ENCODE results near the gene RXFP4. TPM values are rescaled to one million over a fixed set of nuclear protein-coding genes. Genes with fewer than 3 reads are reported as not detected.

Gene RXFP4
- polyA plus RNA-seq, 1 of the 3 experiments (the other 2 are of a cell fraction): not detected

DNA sequence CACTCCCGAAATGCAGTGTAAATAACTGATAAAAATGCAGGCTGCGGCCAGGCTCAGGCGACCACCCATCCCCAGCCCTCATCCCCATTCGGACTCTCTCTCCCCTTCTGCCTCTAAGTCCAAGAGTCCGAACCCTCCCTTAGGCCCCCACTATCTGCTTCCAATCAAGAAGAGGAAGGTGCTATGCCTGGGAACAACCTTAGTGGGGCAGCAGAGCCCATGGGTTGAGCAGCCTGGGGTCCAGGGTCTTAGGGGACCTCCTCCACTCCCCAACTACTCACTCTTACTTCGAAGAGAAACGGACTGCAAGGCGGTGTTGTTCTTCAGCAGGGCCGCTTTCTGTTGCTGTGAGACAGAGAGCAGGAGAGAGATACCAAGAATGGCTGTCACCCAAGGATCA, 24.7 kb downstream of the RXFP4 start:
- no peak overlapping the region for H3K4me3 ChIP-seq (ENCODE audit: low read depth in 2 of 2, low read length in 1 of 2)
- H3K27me3 ChIP-seq (ENCODE audit: insufficient read depth): no peaks in the 10 kb centered on the region
- H3K9me3 ChIP-seq: no peaks in the 10 kb centered on the region
- peaks cover 10 to 51% of the 10 kb centered on the region in 2 experiments; a peak in 3 of 4 replicates for H3K4me1 ChIP-seq (ENCODE audit: control insufficient read depth in 1 of 2, insufficient read depth in 2 of 2, low read depth in 1 of 2, low read length in 1 of 2)
- H2AFZ ChIP-seq (ENCODE audit: low read depth): no peak overlapping the region
- peaks cover 41 to 54% of the 10 kb centered on the region in 2 experiments for H3K36me3 ChIP-seq (replicated peaks in 1 of 2; ENCODE audit: control insufficient read depth in 1 of 2, insufficient read depth in 2 of 2, low read length in 1 of 2)
- H3F3A ChIP-seq (replicated peaks; ENCODE audit: insufficient read depth): peaks cover 25% of the 10 kb centered on the region
- peaks cover 63% of the 10 kb centered on the region for H3K79me2 ChIP-seq (ENCODE audit: insufficient read depth)
- TF ChIP-seq POLR2AphosphoS5 (IDR thresholded peaks at IDR 0.05; ENCODE audit: low read depth, low read length) (no peak), RAD21 (IDR thresholded peaks at IDR 0.05; ENCODE audit: low read length) (peak; percentile 41), CHD2 (IDR thresholded peaks at IDR 0.05; ENCODE audit: low read length, partially characterized antibody) (no peak), EZH2phosphoT487 (IDR thresholded peaks at IDR 0.05; ENCODE audit: borderline replicate concordance, low read depth) (no peak), YY1 (IDR thresholded peaks at IDR 0.05; ENCODE audit: low read depth) (no peak)
- TF ChIP-seq, protein P1, sequence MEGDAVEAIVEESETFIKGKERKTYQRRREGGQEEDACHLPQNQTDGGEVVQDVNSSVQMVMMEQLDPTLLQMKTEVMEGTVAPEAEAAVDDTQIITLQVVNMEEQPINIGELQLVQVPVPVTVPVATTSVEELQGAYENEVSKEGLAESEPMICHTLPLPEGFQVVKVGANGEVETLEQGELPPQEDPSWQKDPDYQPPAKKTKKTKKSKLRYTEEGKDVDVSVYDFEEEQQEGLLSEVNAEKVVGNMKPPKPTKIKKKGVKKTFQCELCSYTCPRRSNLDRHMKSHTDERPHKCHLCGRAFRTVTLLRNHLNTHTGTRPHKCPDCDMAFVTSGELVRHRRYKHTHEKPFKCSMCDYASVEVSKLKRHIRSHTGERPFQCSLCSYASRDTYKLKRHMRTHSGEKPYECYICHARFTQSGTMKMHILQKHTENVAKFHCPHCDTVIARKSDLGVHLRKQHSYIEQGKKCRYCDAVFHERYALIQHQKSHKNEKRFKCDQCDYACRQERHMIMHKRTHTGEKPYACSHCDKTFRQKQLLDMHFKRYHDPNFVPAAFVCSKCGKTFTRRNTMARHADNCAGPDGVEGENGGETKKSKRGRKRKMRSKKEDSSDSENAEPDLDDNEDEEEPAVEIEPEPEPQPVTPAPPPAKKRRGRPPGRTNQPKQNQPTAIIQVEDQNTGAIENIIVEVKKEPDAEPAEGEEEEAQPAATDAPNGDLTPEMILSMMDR (IDR thresholded peaks at IDR 0.05): 0 out of 2 replicates have a peak, but pooled peaks have one; percentile 30
- H3K27ac ChIP-seq (ENCODE audit: low read depth in 2 of 2, low read length in 1 of 2): no peak overlapping the region
- ChIA-PET POLR2A (no interaction called here), CTCF (interaction anchor here (1.2 to 3.8 kb wide), 4 partner anchors 10 to 62 kb away, joined by 3 to 15 read pairs (median 8); no protein-coding TSS in a partner anchor)
- 100% methylated on average over 9 of the region's 9 CpGs for WGBS (ENCODE audit: low lambda C conversion rate)
- DNase-seq: peak; percentile 35
- no peaks in the 10 kb centered on the region for H3K9me2 ChIP-seq
- no peak overlapping the region for H3K4me2 ChIP-seq
- no peak overlapping the region for H3K9ac ChIP-seq
- peaks cover 49% of the 10 kb centered on the region for H4K20me1 ChIP-seq (ENCODE audit: insufficient read depth)

DNA sequence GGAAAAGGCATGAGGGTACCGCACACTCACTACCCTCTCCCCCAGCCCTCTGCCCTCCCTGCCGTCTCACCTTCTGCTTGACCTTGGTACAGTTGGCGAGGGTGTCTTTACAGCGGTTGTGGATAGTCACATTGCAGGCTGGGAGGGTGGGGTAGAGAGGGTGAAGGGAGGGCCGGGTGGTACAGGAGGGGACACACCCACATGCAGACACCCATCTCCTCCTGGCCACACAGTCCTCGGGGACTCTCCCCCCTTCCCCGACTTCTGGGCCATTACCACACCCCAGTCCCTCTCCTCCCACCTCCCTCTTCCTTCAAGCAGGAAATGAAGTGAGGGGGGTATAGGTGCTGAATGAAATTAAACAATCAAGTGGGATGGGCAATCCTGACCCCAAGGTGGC, 25.3 kb downstream of the RXFP4 start:
- Histone ChIP-seq H3F3A (replicated peaks; ENCODE audit: insufficient read depth) (peaks cover 21% of the 10 kb centered on the region), H3K9me2 (no peaks in the 10 kb centered on the region), H3K27ac (ENCODE audit: low read depth in 2 of 2, low read length in 1 of 2) (no peak overlapping the region), H3K79me2 (ENCODE audit: insufficient read depth) (peaks cover 63% of the 10 kb centered on the region), H4K20me1 (ENCODE audit: insufficient read depth) (peaks cover 51% of the 10 kb centered on the region), H3K4me2 (no peak overlapping the region), H3K36me3 (replicated peaks in 1 of 2; ENCODE audit: control insufficient read depth in 1 of 2, insufficient read depth in 2 of 2, low read length in 1 of 2) (peaks cover 35 to 49% of the 10 kb centered on the region in 2 experiments), H3K9me3 (no peaks in the 10 kb centered on the region), H3K4me3 (ENCODE audit: low read depth in 2 of 2, low read length in 1 of 2) (no peak overlapping the region), H3K9ac (no peak overlapping the region), H3K4me1 (ENCODE audit: control insufficient read depth in 1 of 2, insufficient read depth in 2 of 2, low read depth in 1 of 2, low read length in 1 of 2) (peaks cover 10 to 47% of the 10 kb centered on the region in 2 experiments; a peak in 3 of 4 replicates), H2AFZ (ENCODE audit: low read depth) (no peak overlapping the region), H3K27me3 (ENCODE audit: insufficient read depth) (no peaks in the 10 kb centered on the region)
- 88% methylated on average over 7 of the region's 7 CpGs for WGBS (ENCODE audit: low lambda C conversion rate)
- DNase-seq: peak; percentile 14
- CTCF ChIA-PET: interaction anchor here (1.2 to 3.8 kb wide), 4 partner anchors 10 to 63 kb away, joined by 3 to 15 read pairs (median 8); no protein-coding TSS in a partner anchor
- POLR2A ChIA-PET: interaction anchor here (1.6 kb wide), 1 partner anchor 11 kb away, joined by 9 read pairs; the partner anchor contains the start of gene ARHGEF2
- TF ChIP-seq GATA2 (CRISPR knock-in tag; IDR thresholded peaks at IDR 0.05): no peak
- TF ChIP-seq MEF2A (IDR thresholded peaks at IDR 0.05; ENCODE audit: borderline replicate concordance, low read depth): no peak
- TF ChIP-seq GABPA (IDR thresholded peaks at IDR 0.05; ENCODE audit: low read depth): no peak
- TF ChIP-seq TCF12 (IDR thresholded peaks at IDR 0.05): no peak
- no peak for TF ChIP-seq FOXM1 (IDR thresholded peaks at IDR 0.05; ENCODE audit: low read depth)
- TF ChIP-seq, protein P2, sequence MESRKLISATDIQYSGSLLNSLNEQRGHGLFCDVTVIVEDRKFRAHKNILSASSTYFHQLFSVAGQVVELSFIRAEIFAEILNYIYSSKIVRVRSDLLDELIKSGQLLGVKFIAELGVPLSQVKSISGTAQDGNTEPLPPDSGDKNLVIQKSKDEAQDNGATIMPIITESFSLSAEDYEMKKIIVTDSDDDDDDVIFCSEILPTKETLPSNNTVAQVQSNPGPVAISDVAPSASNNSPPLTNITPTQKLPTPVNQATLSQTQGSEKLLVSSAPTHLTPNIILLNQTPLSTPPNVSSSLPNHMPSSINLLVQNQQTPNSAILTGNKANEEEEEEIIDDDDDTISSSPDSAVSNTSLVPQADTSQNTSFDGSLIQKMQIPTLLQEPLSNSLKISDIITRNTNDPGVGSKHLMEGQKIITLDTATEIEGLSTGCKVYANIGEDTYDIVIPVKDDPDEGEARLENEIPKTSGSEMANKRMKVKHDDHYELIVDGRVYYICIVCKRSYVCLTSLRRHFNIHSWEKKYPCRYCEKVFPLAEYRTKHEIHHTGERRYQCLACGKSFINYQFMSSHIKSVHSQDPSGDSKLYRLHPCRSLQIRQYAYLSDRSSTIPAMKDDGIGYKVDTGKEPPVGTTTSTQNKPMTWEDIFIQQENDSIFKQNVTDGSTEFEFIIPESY (IDR thresholded peaks at IDR 0.05; ENCODE audit: borderline replicate concordance, low read depth): no peak
- TF ChIP-seq NFIC (IDR thresholded peaks at IDR 0.05; ENCODE audit: borderline replicate concordance): no peak
- TF ChIP-seq SMC3 (IDR thresholded peaks at IDR 0.05; ENCODE audit: low read depth, low read length): no peak
- no peak for TF ChIP-seq JUND (IDR thresholded peaks at IDR 0.05)
- TF ChIP-seq, protein P3, sequence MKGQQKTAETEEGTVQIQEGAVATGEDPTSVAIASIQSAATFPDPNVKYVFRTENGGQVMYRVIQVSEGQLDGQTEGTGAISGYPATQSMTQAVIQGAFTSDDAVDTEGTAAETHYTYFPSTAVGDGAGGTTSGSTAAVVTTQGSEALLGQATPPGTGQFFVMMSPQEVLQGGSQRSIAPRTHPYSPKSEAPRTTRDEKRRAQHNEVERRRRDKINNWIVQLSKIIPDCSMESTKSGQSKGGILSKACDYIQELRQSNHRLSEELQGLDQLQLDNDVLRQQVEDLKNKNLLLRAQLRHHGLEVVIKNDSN (IDR thresholded peaks at IDR 0.05; ENCODE audit: borderline replicate concordance, low read depth): no peak
- no peak for TF ChIP-seq EZH2phosphoT487 (IDR thresholded peaks at IDR 0.05; ENCODE audit: borderline replicate concordance, low read depth)
- no peak for TF ChIP-seq YY1 (IDR thresholded peaks at IDR 0.05; ENCODE audit: low read depth)
- no peak for TF ChIP-seq SIN3A (IDR thresholded peaks at IDR 0.05; ENCODE audit: borderline replicate concordance, low read depth, low read length)
